HepG2 (cell line): Measurements from ENCODE around the gene ACAP1. TPM values are rescaled to one million over a fixed set of nuclear protein-coding genes. Genes with fewer than 3 reads are reported as not detected.
A peak's percentile ranks its signal among the peaks of the same experiment; 100 is the strongest.

Experiments used
- CEBPG ChIP-seq: IDR thresholded peaks from 2 replicates; pipeline ENCODE4 v1.6.1; 2016
- CREB3 ChIP-seq: sonication (generic); formaldehyde crosslinking; IDR thresholded peaks from 2 replicates; pipeline ENCODE4 v1.5.0; 2020; ENCODE audit warnings: missing genetic modification reagents
- GTF3A ChIP-seq: sonication (generic); formaldehyde crosslinking; conservative IDR thresholded peaks from 2 replicates; pipeline ENCODE4 v1.4.0; 2020; ENCODE audit warnings: mild to moderate bottlenecking, missing genetic modification reagents
- HMGXB4 ChIP-seq, 2 experiments: sonication (generic) in 1 of 2; formaldehyde crosslinking in 1 of 2; IDR thresholded peaks; 2 replicates each; pipeline versions ENCODE4 v1.4.0 to v1.6.1; 2018 to 2020; ENCODE audit warnings: missing genetic modification reagents in 2 of 2, borderline replicate concordance in 1 of 2, low read depth in 1 of 2, mild to moderate bottlenecking in 1 of 2, missing biosample characterization in 1 of 2
- KDM4B ChIP-seq: sonication (generic); formaldehyde crosslinking; IDR thresholded peaks from 2 replicates; pipeline ENCODE4 v1.4.0; 2020; ENCODE audit warnings: missing genetic modification reagents
- KMT2A ChIP-seq: sonication (generic); formaldehyde crosslinking; IDR thresholded peaks from 2 replicates; pipeline ENCODE4 v1.4.0; 2020; ENCODE audit warnings: missing genetic modification reagents
- MTA1 ChIP-seq: sonication (generic); formaldehyde crosslinking; IDR thresholded peaks from 2 replicates; pipeline ENCODE4 v1.4.0; 2020; ENCODE audit warnings: missing genetic modification reagents, mild to moderate bottlenecking, borderline replicate concordance
- ZFP82 ChIP-seq: sonication (generic); formaldehyde crosslinking; IDR thresholded peaks from 2 replicates; pipeline ENCODE4 v1.5.1; 2020; ENCODE audit warnings: mild to moderate bottlenecking, missing genetic modification reagents, borderline replicate concordance
- ZFY ChIP-seq: sonication (generic); formaldehyde crosslinking; IDR thresholded peaks from 2 replicates; pipeline ENCODE4 v1.4.0; 2020; ENCODE audit warnings: missing genetic modification reagents
- ZHX2 ChIP-seq, 2 experiments: sonication (generic) in 1 of 2; formaldehyde crosslinking in 1 of 2; IDR thresholded peaks; 2 replicates each; pipeline versions ENCODE4 v1.6.1 to v1.9.0; 2014 to 2022; ENCODE audit warnings: antibody characterized with exemption in 1 of 2, borderline replicate concordance in 1 of 2, inconsistent platforms in 1 of 2, low read depth in 1 of 2, missing genetic modification reagents in 1 of 2
- ZNF687 ChIP-seq: sonication (generic); formaldehyde crosslinking; IDR thresholded peaks from 2 replicates; pipeline ENCODE4 v1.5.1; 2020; ENCODE audit warnings: mild to moderate bottlenecking, missing genetic modification reagents, moderate library complexity
- polyA plus RNA-seq, 8 experiments: library from polyadenylated mRNA; depleted of rRNA in 3 of 8; stranded (reverse) in 7 of 8; unstranded in 1 of 8; fragments of >200 nt; fragmentation: Illumina TruSeq in 4 of 8; extraction: Trizol in 4 of 8; gene quantifications; 2 replicates each; pipeline versions ENCODE4 v1.2.1 to v1.2.3, GENCODE V29; 2011 to 2016; ENCODE audit warnings: low read depth in 4 of 8, missing spikeins in 1 of 8, mixed read lengths in 1 of 8; ENCODE audit not compliant: insufficient read depth in 1 of 8
- total RNA-seq, 5 experiments: library from RNA; depleted of rRNA; stranded (reverse); fragments of >200 nt; fragmentation: Illumina TruSeq; extraction: Trizol; gene quantifications; 2 replicates each; pipeline ENCODE4 v1.2.3, GENCODE V29; 2016; ENCODE audit warnings: low read depth in 1 of 5
- TF ChIP-seq, protein P1 (sequence below): fragments of 450-650 bp; IDR thresholded peaks from 2 replicates; pipeline ENCODE4 v1.6.1; 2016

The ACAP1 gene
- total and polyA plus RNA-seq, 2 of the 13 experiments (the other 11 are each of a cell fraction or from before 2014, with no cell fraction given), result 1.3 to 2.5 TPM

- TF ChIP-seq ZHX2 (IDR thresholded peaks at IDR 0.05; ENCODE audit: low read depth) (no peak), ZHX2 (CRISPR knock-in tag; IDR thresholded peaks at IDR 0.05; ENCODE audit: borderline replicate concordance) (no peak), CEBPG (CRISPR knock-in tag) (no peak), MTA1 (CRISPR knock-in tag) (0 out of 2 replicates have a peak, but pooled peaks have one; percentile 29), ZFY (CRISPR knock-in tag) (peak; percentile 69), GTF3A (CRISPR knock-in tag) (0 out of 2 replicates have a peak, but pooled peaks have one; percentile 25), HMGXB4 (CRISPR knock-in tag; IDR thresholded peaks at IDR 0.05; ENCODE audit: borderline replicate concordance in 1 of 2, low read depth in 1 of 2) (peak in 1 of 2 experiments; percentile 48; a peak in 1 of 4 replicates), KMT2A (CRISPR knock-in tag) (no peak), KDM4B (no peak), ZFP82 (no peak), CREB3 (no peak), ZNF687 (CRISPR knock-in tag) (peak; percentile 75)
- TF ChIP-seq, protein P1, sequence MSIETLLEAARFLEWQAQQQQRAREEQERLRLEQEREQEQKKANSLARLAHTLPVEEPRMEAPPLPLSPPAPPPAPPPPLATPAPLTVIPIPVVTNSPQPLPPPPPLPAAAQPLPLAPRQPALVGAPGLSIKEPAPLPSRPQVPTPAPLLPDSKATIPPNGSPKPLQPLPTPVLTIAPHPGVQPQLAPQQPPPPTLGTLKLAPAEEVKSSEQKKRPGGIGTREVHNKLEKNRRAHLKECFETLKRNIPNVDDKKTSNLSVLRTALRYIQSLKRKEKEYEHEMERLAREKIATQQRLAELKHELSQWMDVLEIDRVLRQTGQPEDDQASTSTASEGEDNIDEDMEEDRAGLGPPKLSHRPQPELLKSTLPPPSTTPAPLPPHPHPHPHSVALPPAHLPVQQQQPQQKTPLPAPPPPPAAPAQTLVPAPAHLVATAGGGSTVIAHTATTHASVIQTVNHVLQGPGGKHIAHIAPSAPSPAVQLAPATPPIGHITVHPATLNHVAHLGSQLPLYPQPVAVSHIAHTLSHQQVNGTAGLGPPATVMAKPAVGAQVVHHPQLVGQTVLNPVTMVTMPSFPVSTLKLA, result no peak
Observed at GRCh38 chr17:7380855-7381683, 44.7 kb downstream of the ACAP1 start, which contains the start of gene TNK1 (continued).
